Nephron progenitor cell (in vitro differentiated cells): Measurements from ENCODE around the gene C1orf21.

ENCODE experiments used
- DNase-seq: peaks from one replicate; pipeline ENCODE4 v3.0.0; 2021
- H3K27ac Mint-ChIP-seq: 2 replicates; pipeline ENCODE4 v1.8.0; 2021; ENCODE audit warnings: mild to moderate bottlenecking, moderate library complexity, mixed read lengths
- H3K27me3 Mint-ChIP-seq: 2 replicates; pipeline ENCODE4 v1.8.0; 2021; ENCODE audit warnings: mild to moderate bottlenecking, low read depth, mixed read lengths; ENCODE audit not compliant: poor library complexity
- H3K36me3 Mint-ChIP-seq: 2 replicates; pipeline ENCODE4 v1.8.0; 2021; ENCODE audit warnings: low read depth, mixed read lengths
- H3K4me1 Mint-ChIP-seq: 2 replicates; pipeline ENCODE4 v1.8.0; 2021; ENCODE audit warnings: mixed read lengths
- H3K4me3 Mint-ChIP-seq: 2 replicates; pipeline ENCODE4 v1.8.0; 2021; ENCODE audit warnings: mild to moderate bottlenecking, moderate library complexity, mixed read lengths
- H3K9me3 Mint-ChIP-seq: 2 replicates; pipeline ENCODE4 v1.8.0; 2021; ENCODE audit warnings: mild to moderate bottlenecking, moderate library complexity, mixed read lengths
- TF ChIP-seq, protein P1 (sequence below): fragments of 200-600 bp; sonication (generic); IDR thresholded peaks from 2 replicates; pipeline ENCODE4 v1.5.0; 2021; ENCODE audit warnings: antibody characterized with exemption

C1orf21 gene

GRCh38 chr1:184633785-184634184 is 247.0 kb downstream of the C1orf21 start:
- H3K4me3 Mint-ChIP-seq: no peak overlapping the region
- peaks cover 22% of the 10 kb centered on the region for H3K9me3 Mint-ChIP-seq
- peaks cover 19% of the 10 kb centered on the region for H3K4me1 Mint-ChIP-seq
- peaks cover 15% of the 10 kb centered on the region for H3K27me3 Mint-ChIP-seq
- no peak for DNase-seq
- TF ChIP-seq, protein P1, sequence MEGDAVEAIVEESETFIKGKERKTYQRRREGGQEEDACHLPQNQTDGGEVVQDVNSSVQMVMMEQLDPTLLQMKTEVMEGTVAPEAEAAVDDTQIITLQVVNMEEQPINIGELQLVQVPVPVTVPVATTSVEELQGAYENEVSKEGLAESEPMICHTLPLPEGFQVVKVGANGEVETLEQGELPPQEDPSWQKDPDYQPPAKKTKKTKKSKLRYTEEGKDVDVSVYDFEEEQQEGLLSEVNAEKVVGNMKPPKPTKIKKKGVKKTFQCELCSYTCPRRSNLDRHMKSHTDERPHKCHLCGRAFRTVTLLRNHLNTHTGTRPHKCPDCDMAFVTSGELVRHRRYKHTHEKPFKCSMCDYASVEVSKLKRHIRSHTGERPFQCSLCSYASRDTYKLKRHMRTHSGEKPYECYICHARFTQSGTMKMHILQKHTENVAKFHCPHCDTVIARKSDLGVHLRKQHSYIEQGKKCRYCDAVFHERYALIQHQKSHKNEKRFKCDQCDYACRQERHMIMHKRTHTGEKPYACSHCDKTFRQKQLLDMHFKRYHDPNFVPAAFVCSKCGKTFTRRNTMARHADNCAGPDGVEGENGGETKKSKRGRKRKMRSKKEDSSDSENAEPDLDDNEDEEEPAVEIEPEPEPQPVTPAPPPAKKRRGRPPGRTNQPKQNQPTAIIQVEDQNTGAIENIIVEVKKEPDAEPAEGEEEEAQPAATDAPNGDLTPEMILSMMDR: no peak
- H3K27ac Mint-ChIP-seq: no peak overlapping the region
- no peaks in the 10 kb centered on the region for H3K36me3 Mint-ChIP-seq

GRCh38 chr1:184634296-184634695 is 247.5 kb downstream of the C1orf21 start:
- H3K9me3 Mint-ChIP-seq: peaks cover 24% of the 10 kb centered on the region
- no peaks in the 10 kb centered on the region for H3K36me3 Mint-ChIP-seq
- TF ChIP-seq, protein P1: no peak
- no peak for DNase-seq
- H3K27me3 Mint-ChIP-seq: peaks cover 16% of the 10 kb centered on the region
- H3K4me1 Mint-ChIP-seq: peaks cover 17% of the 10 kb centered on the region
- no peak overlapping the region for H3K4me3 Mint-ChIP-seq
- H3K27ac Mint-ChIP-seq: peak overlapping the region; percentile 36

DNA sequence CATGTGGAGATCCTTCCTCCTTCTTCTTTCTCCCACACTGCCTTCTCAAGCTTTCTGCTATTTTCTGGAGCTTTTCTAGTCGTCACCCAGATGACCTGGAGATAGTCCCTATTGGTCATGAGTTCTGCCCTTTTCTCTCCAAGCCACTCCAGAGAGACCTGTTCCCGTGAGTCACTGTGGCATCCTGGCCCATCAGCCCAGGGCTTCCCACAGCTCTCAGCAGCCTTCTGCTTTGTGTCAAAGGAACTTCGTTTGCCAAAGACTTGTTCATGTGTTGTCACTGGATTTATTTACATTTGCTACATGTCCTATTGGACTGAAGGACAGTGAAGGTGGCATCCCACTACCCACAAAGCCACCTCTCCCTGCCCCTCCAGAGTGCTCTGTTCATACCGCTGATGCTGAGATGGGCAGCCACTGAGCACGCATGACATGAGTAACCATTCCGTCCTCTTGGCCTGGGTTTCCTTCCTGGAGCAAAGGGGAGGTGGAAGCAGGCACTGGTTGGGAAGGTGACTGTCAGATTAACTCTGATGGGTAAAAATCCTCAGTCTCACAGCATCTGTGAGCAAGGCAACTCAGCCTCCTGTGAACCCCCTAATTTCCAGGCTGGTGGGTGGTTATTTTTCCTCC is 248.6 kb downstream of the C1orf21 start:
- Mint-ChIP-seq H3K27me3 (peaks cover 21% of the 10 kb centered on the region), H3K4me3 (no peak overlapping the region), H3K27ac (no peak overlapping the region), H3K9me3 (peaks cover 24% of the 10 kb centered on the region), H3K36me3 (no peaks in the 10 kb centered on the region), H3K4me1 (peaks cover 5% of the 10 kb centered on the region)
- DNase-seq: no peak
- TF ChIP-seq, protein P1: no peak

DNA sequence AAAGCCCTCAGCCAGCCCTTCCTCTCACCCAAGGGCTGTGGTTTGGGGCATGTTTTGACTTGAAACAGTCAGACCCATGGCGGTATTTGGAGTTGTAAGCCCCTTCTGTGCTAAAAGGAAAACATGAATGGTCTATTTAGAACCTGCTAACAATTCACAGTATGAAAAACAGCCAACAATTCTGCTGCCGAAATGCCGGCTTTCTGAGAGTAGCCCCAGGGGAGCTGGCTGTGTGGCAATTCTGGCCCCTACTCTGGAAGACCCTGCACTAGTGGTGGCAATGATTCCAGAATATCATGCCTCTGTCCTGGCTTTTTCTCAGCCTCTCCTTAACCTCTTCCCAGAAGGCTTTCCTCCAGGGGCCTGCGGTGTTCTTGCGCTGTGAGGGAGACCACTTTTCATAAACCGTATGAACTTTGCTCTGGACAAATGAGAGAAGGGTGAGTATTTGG is 249.2 kb downstream of the C1orf21 start:
- H3K36me3 Mint-ChIP-seq: no peaks in the 10 kb centered on the region
- no peak overlapping the region for H3K27ac Mint-ChIP-seq
- DNase-seq: no peak
- H3K4me3 Mint-ChIP-seq: no peak overlapping the region
- peaks cover 5% of the 10 kb centered on the region for H3K4me1 Mint-ChIP-seq
- peaks cover 24% of the 10 kb centered on the region for H3K9me3 Mint-ChIP-seq
- TF ChIP-seq, protein P1: no peak
- H3K27me3 Mint-ChIP-seq: peaks cover 22% of the 10 kb centered on the region

DNA sequence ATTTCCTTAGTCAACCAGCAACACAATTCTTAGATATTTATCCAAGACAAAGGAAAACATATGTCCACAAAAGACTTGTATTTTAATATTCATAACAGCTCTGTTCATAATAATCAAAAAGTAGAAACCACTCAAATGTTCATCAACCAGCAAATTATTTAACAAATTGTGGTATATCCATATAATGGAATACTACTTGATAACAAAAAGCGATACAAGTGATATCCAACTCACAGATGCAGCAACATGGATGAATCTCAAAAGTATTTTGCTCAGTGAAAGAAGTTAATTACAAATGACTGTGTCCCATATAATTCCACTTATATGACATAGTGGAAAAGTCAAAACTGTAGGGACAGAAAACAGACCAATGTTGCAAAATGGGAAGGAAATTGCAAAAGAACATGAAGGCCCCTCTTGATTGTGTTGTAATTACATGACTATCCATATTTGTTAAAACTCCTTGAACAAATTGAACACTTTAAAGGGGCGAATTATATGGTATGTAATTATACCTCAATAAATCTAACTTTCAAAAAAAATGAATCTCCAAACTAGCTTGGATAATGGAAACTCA is 250.9 kb downstream of the C1orf21 start:
- Mint-ChIP-seq H3K4me1 (no peaks in the 10 kb centered on the region), H3K27me3 (peaks cover 24% of the 10 kb centered on the region), H3K36me3 (no peaks in the 10 kb centered on the region), H3K4me3 (no peak overlapping the region), H3K9me3 (peaks cover 24% of the 10 kb centered on the region), H3K27ac (no peak overlapping the region)
- TF ChIP-seq, protein P1: no peak
- no peak for DNase-seq

GRCh38 chr1:184639205-184639604 is 252.4 kb downstream of the C1orf21 start:
- Mint-ChIP-seq H3K9me3 (peaks cover 24% of the 10 kb centered on the region), H3K36me3 (no peaks in the 10 kb centered on the region), H3K27ac (no peak overlapping the region), H3K27me3 (peaks cover 21% of the 10 kb centered on the region), H3K4me1 (peaks cover 3% of the 10 kb centered on the region), H3K4me3 (no peak overlapping the region)
- TF ChIP-seq, protein P1: no peak
- DNase-seq: no peak
